DMS114 treated with DMSO at 0.1 percent for 48 hours (cell line): ENCODE data around the gene C10orf71.

Experiments
- DNase-seq: peaks from one replicate; lab custom pipeline; 2025; ENCODE audit not compliant: unreplicated experiment; lab: John Stamatoyannopoulos, UW

C10orf71 gene

DNA sequence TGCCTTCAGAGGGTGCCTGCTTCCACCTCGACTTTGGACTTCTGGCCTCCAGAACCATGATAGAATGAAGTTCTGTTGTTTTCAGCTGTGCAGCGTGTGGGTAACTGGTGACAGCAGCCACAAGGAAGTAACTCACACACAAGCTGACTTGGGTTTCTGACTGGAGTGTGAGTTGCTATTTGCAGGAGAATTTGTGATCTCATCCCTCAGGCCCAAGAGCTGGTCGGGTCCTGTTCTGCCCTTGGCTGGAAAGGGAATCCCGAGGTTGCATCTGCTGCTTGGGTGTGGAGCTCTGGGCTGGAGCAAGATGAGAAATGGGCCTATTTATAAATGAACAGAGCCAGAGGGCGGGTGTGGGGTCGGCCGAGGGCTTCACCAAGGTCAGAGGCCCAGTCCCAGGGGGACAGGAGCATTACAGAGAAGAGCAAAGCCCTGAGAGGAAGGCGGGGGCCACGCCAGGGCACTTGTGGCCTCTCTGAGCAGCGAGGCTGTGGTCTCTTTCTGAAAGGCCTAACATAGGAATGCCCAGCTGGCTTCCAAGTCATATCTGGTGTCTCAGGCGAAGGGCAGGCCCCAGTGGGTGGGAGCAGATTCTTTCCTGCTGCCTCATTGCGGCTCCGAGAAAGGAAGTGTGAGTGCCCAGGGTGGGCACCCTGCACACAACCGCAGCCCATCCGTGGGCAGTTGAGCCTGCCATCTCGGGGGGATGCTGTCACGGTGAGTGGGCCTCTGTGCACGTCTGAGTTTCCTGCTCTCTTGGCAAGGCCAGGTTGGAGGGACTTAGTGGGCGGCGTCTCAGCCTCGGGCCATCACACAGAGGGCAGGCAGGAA, 26.5 kb upstream of the C10orf71 start:
- no peak for DNase-seq

DNA sequence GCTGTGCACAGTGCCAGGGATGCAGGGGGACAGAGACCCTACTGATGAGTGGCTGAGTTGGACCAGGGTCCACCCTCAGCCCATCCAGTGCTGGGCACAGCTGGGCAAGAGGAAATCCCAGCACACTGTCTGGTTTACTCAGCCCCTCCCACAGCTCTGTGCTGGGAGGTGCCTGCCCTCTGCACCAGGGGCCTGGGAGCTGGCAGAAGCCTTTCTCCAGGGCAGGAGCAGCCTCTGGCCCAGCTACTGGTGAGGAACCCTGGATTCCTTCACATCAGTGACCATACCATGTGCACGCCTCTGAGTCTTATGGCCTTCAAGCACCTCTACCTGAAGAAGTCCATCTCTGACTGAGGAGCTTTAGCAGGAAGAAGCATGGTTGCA, 25.9 kb upstream of the C10orf71 start:
- DNase-seq, result no peak

DNA sequence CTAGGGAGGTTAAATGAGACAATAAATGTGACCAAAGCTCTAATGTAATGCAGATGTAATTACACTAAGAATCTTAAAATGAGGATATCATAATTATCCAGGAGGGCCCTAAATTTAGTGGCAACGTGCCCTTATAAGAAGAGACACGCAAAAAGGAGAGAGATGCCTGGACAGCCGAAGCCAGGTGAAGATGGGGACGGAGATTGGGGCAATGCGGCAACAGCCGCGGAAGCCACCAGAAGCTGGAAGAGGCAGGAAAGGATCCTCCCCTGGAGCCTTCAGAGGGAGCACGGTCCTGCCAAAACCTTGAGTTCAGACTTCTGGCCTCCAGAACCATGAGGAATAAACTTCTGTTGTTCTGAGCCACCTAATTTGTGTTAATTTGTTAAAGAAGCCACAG, 25.3 kb upstream of the C10orf71 start:
- no peak for DNase-seq

DNA sequence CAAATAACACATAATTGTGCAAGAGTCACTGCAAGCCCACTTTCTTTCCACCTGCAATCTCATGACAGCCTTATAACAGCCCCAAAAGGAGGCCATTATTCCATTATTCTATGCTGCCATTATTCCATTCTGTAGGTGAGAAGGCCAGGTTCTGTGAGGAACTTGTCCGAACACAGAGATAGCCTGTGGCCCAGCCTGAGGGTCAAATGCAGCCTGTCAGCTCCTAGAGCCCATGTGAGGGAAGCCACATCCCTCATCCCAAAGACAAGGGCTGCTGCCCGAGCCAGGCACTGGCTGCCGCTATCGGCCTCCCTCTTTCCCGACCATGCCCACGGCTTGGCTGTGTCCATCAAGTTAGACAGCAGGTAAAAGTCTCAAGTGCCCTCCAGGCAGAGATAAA, 24.1 kb upstream of the C10orf71 start:
- DNase-seq, result no peak

DNA sequence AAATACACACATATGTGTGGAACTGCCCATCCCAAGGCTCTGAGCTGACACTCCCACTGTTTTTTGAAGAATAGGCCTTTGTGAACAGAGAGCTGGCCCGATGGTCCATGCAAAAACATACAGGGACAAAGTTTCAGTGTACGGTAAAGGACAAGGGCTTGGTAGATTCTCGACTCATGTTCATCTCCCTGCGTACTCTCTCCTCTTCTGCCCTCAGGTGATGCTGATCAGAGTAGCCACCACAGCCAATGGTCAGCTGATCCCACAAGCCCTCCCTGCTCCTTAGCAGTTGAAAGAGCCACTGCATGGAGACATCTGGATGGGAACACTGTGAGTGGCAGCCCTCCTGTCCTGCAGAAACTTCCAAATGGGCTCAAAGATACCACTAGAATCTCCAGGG, 23.1 kb upstream of the C10orf71 start:
- no peak for DNase-seq

DNA sequence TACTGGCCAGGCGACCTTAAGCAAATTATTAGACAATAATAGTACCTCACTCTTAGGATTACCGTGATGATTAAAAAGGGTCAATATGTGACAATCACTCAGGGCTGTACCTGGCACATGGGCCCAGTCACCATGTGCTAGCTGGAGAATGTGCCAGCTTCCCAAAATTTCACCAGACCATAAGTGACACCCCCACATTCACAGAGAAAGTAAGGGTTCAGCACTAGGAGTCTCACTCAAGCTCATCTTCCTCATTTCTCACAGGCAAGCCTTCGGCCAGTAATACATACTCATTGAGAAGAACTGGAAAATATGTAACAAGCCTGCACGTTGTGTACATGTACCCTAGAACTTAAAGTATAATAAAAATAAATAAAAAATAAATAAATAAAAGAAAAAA, 22.4 kb upstream of the C10orf71 start:
- no peak for DNase-seq

DNA sequence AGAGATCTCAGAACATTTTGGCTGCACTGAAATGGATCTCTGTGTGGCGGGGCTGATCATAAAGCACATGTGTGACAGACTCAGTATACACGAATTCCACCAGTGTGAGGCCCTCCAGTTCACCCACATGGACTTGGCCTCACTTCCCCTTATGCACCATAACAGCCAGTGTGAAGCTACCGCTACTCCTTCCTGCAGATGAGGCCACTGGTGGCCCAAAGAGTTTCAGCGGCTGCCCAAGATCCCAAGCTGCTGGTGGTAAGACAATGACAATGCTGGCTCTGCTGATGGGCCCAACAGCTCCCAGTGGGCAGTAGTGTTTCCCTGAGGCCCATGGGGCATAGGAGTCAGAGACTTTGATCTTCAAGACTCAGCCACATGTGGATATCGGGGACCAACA, 21.0 kb upstream of the C10orf71 start:
- DNase-seq, result no peak

DNA sequence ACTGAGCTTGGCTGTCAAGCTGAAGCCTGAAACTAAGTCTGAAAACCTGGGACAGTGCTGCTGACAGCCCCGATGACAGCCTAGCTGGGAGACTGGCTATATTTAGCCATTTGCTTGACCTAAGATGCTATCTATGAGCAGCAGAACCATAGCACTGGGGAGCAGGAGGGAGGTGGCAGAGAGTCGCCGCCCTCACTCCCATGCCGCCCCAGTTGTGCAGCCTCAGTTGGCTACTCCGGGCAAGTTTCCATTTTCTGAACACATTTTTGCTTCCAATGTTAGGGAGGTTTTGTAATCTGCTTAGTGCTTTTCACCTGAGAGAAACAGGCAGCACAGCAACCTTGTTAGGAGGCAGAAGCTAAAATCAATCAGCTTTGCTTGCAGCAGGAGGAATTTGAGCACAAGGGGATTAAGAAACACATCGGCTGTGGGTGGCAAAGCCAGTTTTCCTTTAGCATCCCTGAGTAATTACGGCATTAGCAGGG, 20.4 kb upstream of the C10orf71 start:
- no peak for DNase-seq

DNA sequence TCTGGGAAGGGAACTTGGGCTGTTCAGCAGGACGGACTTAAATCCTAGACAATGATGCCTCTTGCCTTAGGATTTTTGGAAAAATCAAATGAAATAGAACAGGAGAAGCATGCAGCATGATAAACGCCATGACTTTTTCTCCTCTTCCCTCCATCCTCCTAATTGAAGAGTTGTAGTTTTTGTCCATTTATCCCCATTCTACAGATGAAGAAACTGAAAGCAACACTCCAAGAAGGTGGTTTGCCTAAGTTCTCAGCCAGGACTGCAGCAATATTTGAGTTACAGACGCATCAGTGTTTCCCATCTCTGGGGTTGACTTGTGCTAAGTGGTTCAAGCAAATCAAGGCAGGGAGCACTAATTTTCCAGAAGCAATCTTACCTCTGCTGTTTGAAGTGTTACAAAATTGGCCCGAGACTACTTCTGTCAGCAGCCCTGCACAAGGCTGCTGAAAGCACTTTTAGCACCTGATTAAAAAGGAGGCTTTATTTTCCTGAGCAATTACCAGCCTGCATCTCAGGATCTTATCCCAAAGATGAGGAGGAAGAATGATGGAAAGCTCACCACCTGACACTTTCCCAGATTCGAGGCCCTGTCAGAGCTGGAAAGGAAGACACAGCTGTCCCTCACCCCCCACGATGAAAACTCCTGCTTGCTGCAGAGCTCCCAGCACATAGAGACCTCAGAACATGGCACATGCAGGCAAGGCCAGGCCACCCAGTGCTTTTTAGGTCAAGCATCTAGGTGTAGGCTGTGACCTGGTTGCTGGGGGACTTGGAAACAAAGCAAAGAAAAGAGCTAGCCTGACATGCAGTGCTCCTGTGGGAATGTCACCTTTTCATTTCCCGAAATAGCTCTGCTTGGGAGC, 19.7 kb upstream of the C10orf71 start:
- DNase-seq, result no peak

DNA sequence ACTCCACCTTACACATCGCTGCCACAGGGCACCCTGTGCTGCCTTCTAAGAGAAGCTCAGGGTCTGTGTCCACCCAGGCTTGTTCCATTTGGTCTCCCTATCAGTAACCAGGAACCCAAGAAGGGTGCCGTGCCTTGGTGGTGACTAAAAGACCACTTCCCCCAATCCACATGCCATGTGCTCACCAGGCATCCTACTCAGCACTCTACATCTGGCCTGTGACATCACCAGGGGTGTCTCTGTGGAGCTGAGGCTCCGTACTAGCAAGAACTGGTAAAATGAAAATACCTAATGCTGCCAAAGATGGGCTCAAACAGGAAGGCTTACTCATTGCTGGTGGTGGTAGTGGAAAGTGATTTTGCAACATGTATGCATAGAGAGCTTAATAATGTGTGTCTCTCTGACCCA, 19.0 kb upstream of the C10orf71 start:
- DNase-seq, result no peak

DNA sequence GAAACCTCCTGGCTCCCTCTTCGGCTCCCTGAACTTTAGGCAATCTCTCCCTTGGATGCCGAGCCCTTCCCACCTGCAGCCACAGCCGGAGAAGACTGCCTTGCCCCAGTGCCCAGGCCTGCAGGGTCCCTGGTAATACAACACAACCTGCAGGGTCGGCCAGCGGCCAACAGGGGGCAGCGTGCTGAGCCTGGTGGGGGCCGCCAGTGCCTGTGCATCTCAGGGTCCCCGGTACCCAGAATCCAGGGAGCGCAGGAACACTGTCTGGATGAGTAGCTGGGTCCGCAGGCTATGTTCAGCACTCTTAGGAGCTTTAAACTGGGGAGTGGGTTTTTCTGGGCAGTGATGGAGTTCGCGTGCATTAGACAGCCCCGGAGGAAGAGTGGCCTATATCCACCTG, 17.5 kb upstream of the C10orf71 start:
- DNase-seq, result no peak

DNA sequence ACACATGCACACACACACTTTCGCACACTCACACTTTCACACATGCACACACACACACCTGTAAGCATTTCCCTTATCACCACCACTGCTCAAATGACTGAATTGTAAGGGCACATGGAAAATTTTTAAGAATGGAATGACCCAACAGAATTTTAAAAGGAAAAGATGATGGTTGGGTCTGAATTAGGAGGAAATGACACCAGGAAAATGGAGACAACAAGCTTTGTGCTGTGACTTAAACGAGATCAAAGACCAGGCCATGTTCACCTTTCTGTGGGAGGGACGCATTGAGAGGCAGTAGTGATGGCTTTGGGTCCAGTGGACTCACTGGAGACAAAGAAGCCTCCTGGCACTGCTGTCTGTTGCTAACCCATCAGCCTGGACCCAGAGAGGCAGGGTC, 16.7 kb upstream of the C10orf71 start:
- DNase-seq, result no peak

DNA sequence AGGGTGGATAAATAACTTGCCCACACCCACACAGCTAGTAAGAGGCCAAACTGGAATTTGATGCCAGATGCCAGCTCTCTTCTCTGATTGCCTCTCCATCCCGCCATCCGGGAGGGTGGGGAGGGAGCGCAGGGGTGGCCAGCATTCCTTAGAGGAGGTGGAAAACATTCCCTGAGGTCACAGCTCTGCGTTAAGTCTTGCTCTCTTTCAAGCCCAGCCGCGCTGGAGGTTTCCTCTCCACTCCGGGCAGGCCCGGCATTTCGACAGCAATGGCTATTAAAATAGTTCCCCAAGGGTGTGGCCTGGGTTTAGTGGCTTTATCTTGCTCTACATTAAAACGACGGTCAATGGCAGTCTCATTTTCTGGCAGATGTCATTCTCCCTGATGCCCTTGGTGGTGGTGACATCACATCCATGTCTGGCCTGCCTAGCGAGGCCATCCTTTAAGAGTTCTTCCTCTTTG, 16.1 kb upstream of the C10orf71 start:
- DNase-seq, result no peak

DNA sequence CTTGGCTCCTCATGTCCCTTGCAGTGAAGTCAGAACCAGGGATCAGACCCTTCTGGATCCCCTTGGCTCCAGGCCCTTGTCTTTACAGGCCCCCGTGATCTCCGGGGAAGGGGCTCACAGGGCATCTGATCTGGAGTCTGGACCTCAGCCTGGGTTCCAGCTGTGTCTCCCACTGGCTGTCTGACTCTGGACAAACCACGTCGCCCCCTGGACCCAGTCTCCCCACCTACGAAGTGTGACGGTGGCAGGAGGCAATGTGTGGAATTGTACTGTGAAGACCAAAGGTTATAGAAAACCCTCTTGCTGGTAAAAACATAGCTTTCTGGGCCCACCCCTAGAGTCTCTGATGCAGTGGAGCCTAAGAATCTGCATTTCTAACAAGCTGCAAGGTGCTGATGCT, 15.5 kb upstream of the C10orf71 start:
- no peak for DNase-seq

DNA sequence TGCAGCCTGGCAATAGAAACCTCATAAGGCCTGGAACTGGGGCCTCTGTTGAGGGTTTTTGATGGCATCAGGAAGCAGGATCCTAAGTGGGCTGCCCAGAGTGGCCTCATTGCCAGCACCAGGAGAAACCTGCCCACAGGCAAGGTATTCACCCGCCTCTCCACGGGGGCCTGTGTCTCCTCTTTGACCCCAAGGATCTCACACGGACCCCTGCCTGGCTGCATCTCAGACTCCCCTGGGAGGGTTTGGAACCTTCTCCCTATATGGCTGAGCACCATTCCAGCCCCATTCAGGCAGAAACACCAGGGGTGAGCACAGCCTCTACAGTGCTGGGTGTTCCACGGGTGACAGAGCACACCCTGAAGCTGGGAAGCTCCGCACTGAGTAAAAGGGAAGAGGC, 14.6 kb upstream of the C10orf71 start:
- DNase-seq, result no peak

DNA sequence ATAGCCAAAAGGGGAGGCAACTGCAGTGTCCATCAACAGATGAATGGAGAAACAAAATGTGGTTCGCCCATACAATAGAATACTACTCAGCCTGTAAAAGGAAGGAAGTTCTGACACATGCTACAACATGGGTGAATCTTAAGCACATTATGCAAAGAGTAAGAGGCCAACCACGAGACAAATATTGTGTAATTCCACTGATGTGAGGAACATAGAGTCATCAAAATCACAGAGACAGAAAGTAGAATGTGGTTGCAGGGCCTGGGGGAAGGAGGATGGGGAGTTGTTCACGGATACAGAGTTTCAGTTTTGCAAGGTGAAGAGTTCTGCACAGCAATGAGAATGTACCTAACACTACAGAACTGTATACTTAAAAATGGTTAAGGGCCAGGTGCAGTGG, 13.7 kb upstream of the C10orf71 start:
- no peak for DNase-seq

DNA sequence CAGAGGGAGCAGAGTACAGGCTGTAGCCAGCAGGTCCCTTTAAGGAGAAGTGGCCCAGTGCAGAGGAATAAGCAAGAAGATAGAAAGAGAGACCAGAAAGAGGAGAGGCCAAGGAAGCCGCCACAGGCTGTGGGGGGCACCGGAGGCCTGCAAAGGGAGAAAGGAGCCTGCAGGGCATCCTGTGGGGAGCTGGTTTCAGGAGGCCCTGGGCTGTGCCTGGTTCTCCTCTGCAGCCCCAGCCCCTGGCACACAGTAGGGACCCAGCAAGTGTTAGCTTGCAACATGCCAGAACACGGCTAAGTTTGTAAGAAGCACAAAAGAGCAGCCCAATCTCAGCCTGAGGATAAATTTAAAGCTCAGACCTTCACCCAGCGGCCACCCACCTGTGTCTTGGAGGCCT, 12.3 kb upstream of the C10orf71 start:
- DNase-seq, result no peak

DNA sequence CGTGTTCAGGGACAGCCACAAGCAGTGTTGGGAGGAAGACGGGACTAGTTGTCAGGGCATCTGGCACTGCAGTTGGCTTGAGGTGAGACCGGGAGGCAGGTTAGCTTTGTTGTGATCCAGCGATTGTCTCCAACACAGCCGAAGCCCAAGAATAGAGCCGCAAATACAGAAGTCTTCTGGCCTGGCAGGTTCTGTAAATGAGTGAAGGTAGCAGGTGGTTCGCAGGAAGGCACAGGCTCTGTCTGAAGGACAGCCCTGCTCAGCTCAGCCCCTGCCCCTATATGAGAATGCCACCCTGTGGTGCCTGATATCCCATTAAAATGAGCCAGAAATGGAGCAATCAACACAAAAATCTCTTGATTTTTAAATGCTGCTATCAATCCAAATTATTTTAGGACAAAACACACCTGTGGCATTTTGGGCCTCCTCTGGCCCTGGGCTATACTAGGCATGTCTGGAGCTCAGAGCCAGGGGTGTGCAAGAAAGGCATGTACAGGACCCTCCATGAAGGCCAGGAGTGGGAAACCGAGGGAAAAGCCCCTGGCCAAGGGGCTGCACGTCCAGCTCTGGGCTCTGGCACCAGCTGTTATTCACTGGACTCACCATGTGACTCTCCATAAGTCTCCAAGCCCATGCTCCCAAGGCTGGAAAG, 11.2 kb upstream of the C10orf71 start:
- DNase-seq, result no peak

DNA sequence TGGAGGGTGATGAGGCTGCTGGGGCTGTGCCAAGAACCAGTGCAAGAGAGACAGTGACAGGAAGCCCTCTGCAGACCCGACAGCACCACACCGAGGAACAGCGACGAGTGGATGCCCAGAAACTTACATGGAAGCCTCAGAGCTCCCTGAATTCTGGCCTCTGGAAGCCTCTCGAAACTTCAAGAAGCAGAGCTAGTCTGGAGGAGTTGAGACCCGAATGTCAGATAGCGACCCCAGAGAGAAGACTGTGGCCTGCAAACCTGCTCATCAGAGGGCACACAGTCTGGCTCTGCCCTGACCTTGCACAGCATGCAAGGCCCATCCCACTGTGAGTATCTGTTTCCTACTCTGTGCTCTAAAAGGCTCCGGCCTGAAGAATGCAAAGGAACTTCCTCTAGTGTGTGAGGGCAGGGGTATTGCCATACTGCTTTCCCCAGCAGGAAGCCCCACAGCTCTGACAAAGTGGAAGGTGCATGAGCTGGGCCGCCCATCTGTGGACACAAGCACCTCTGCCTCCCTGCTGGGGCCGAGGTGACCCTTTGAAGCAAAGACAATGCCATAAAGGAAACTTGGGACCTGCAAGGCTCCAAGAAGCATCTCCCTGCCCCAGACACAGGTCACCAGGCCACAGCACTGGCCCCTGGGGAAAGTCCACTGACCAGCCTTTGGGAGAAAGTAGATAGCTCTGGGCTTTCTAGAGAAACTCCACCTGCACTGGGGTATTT, 10.5 kb upstream of the C10orf71 start:
- DNase-seq, result no peak

DNA sequence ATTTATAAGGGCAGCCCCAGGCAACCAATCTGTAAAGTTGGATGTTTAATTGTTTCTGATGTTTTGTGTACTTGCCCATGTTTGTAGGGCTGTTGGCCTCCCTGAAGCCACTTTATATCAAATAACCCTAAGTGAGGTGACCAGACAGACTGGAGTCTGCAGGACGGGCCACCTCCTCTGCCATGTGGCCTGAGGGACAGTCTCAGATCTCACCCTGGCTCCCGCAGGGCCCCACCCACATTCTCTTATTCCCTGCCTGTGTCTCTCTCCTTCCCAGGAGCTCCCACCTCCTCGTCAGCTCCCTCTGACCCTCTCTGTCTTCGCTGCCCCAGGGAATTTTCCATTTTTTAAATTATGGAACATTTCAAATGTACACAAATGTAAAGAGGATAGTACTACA, 9.5 kb upstream of the C10orf71 start:
- no peak for DNase-seq

DNA sequence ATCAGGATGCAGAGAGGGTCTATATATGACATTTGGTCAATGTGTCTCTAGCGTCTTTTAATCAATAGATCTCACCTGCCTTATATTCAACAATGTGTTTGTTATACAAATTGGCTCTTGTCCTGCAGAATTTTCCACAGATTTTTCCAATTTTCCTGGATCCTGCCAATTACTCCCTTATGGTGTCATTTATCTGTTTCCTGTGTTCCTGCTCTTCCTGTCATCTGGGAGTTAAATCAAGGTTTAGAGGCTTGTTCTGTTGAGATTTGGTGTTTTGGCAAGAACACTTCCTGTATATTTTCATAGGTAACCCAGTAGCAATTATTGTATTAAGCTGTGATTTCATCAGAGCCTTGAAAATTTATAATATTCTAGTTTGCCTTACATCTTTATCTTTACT, 8.8 kb upstream of the C10orf71 start:
- no peak for DNase-seq
